H1 (cell line): ENCODE data around the gene CDH16. TPM values are rescaled to one million over a fixed set of nuclear protein-coding genes. Genes with fewer than 3 reads are reported as not detected.

Experiments
- CTCF ChIA-PET: fragments of 300-600 bp; sonication (Branson Sonifier 250); formaldehyde crosslinking; loops from one replicate; lab custom pipeline; 2021; ENCODE audit not compliant: partially characterized antibody; lab: Charles Lee
- POLR2A ChIA-PET: fragments of 300-600 bp; sonication (Branson Sonifier 250); formaldehyde crosslinking; loops from one replicate; lab custom pipeline; 2021; ENCODE audit warnings: inconsistent platforms; ENCODE audit not compliant: partially characterized antibody; lab: Charles Lee
- DNase-seq, 2 experiments: peaks; one replicate each; pipeline versions ENCODE4 v3.0.0 to v3.0.0-alpha.2; 2010 to 2022; ENCODE audit warnings: low spot score in 2 of 2, low read depth in 1 of 2, mixed read lengths in 1 of 2
- FAIRE-seq: peaks from 2 replicates; lab custom pipeline; 2011; peaks lifted over from hg19 to GRCh38; lab: Jason Lieb, UNC
- H2AFZ ChIP-seq: 2 replicates; pipeline ENCODE4 v1.8.1; 2012; ENCODE audit warnings: low read length, inconsistent platforms
- H2AK5ac ChIP-seq: 2 replicates; pipeline ENCODE4 v1.6.1; 2013; ENCODE audit warnings: low read depth, low read length
- H2BK120ac ChIP-seq: replicated peaks from 2 replicates; pipeline ENCODE3; 2013; ENCODE audit warnings: low read depth, low read length, inconsistent platforms
- H2BK12ac ChIP-seq: 2 replicates; pipeline ENCODE4 v1.6.1; 2013; ENCODE audit warnings: low read depth, low read length
- H2BK15ac ChIP-seq: 2 replicates; pipeline ENCODE4 v1.6.1; 2013; ENCODE audit warnings: low read length
- H2BK20ac ChIP-seq: 2 replicates; pipeline ENCODE4 v1.6.1; 2013; ENCODE audit warnings: low read length
- H2BK5ac ChIP-seq: 2 replicates; pipeline ENCODE4 v1.6.1; 2013; ENCODE audit warnings: low read depth, low read length
- H3K14ac ChIP-seq: 2 replicates; pipeline ENCODE4 v1.6.1; 2013; ENCODE audit warnings: inconsistent platforms; ENCODE audit not compliant: insufficient read length
- H3K18ac ChIP-seq: 2 replicates; pipeline ENCODE4 v1.6.1; 2013; ENCODE audit warnings: low read length; ENCODE audit errors: extremely low read depth
- H3K23ac ChIP-seq: 2 replicates; pipeline ENCODE4 v1.6.1; 2013; ENCODE audit warnings: inconsistent platforms; ENCODE audit not compliant: insufficient read length
- H3K23me2 ChIP-seq: 2 replicates; pipeline ENCODE4 v1.6.1; 2013; ENCODE audit warnings: low read depth, low read length
- H3K27ac ChIP-seq: 2 replicates; pipeline ENCODE4 v1.6.1; 2011; ENCODE audit warnings: low read depth, low read length, inconsistent platforms
- H3K27me3 ChIP-seq, 4 experiments: replicated peaks in 1 of 4; 1 replicate in 1 of 4; 2 replicates in 3 of 4; pipeline versions ENCODE4 v1.6.1 to v1.8.1; 2011 to 2013; ENCODE audit warnings: low read length in 3 of 4, mild to moderate bottlenecking in 3 of 4, inconsistent platforms in 2 of 4, mixed read lengths in 2 of 4, moderate library complexity in 1 of 4; ENCODE audit not compliant: control insufficient read depth in 3 of 4, insufficient read depth in 3 of 4; ENCODE audit errors: extremely low read depth in 1 of 4
- H3K36me3 ChIP-seq, 4 experiments: 2 replicates each; pipeline versions ENCODE4 v1.6.1 to v1.8.1; 2011 to 2013; ENCODE audit warnings: mild to moderate bottlenecking in 4 of 4, low read length in 3 of 4, moderate library complexity in 2 of 4, control low read depth in 1 of 4, inconsistent platforms in 1 of 4; ENCODE audit not compliant: insufficient read depth in 4 of 4, control insufficient read depth in 2 of 4
- H3K4ac ChIP-seq: replicated peaks from 2 replicates; pipeline ENCODE3; 2013; ENCODE audit warnings: low read length, low read depth, mixed read lengths, inconsistent platforms; ENCODE audit not compliant: insufficient read length
- H3K4me1 ChIP-seq, 4 experiments: replicated peaks in 1 of 4; 1 replicate in 1 of 4; 2 replicates in 3 of 4; pipeline versions ENCODE4 v1.6.1 to v1.8.1; 2011 to 2013; ENCODE audit warnings: low read length in 3 of 4, inconsistent platforms in 2 of 4, mixed read lengths in 1 of 4; ENCODE audit not compliant: insufficient read depth in 4 of 4, control insufficient read depth in 3 of 4
- H3K4me2 ChIP-seq, 2 experiments: 2 replicates each; pipeline versions ENCODE4 v1.6.1 to v1.8.1; 2011 to 2013; ENCODE audit warnings: low read depth in 2 of 2, low read length in 2 of 2, control low read depth in 1 of 2, inconsistent platforms in 1 of 2, mild to moderate bottlenecking in 1 of 2; ENCODE audit not compliant: insufficient read depth in 1 of 2
- H3K4me3 ChIP-seq, 4 experiments: fragments of 200-600, 300-600 bp in 1 of 4; sonication (generic), shearing (Covaris generic), sonication (Bioruptor Twin) in 1 of 4; 2 replicates each; pipeline versions ENCODE4 v1.5.1 to v1.8.1; 2011 to 2016; ENCODE audit warnings: low read length in 4 of 4, low read depth in 3 of 4, control low read depth in 2 of 4, inconsistent platforms in 2 of 4, mild to moderate bottlenecking in 2 of 4, mixed read lengths in 1 of 4, moderate library complexity in 1 of 4; ENCODE audit not compliant: insufficient read depth in 2 of 4; ENCODE audit errors: extremely low read depth in 1 of 4
- H3K56ac ChIP-seq: replicated peaks from 2 replicates; pipeline ENCODE3; 2013; ENCODE audit warnings: low read depth, mild to moderate bottlenecking, mixed read lengths, low read length, inconsistent platforms; ENCODE audit not compliant: insufficient read length
- H3K79me1 ChIP-seq: 2 replicates; pipeline ENCODE4 v1.6.1; 2013; ENCODE audit warnings: low read depth, low read length, control low read depth
- H3K79me2 ChIP-seq, 2 experiments: 2 replicates each; pipeline versions ENCODE4 v1.6.1 to v1.8.1; 2012 to 2013; ENCODE audit warnings: low read length in 2 of 2, mild to moderate bottlenecking in 2 of 2, inconsistent platforms in 1 of 2; ENCODE audit not compliant: insufficient read depth in 2 of 2, control insufficient read depth in 1 of 2
- H3K9ac ChIP-seq, 4 experiments: replicated peaks in 1 of 4; 1 replicate in 1 of 4; 2 replicates in 3 of 4; pipeline versions ENCODE4 v1.6.1 to v1.8.1; 2011 to 2013; ENCODE audit warnings: low read depth in 3 of 4, low read length in 3 of 4, control low read depth in 2 of 4, mild to moderate bottlenecking in 2 of 4, moderate library complexity in 2 of 4, inconsistent platforms in 1 of 4; ENCODE audit errors: extremely low read depth in 1 of 4
- H3K9me3 ChIP-seq, 2 experiments: 2 replicates each; pipeline versions ENCODE4 v1.6.1 to v1.8.1; 2012 to 2013; ENCODE audit warnings: mild to moderate bottlenecking in 2 of 2, moderate library complexity in 2 of 2, control low read depth in 1 of 2, inconsistent platforms in 1 of 2, low read depth in 1 of 2, low read length in 1 of 2, mixed read lengths in 1 of 2; ENCODE audit not compliant: insufficient read depth in 2 of 2
- H4K20me1 ChIP-seq, 2 experiments: replicated peaks in 1 of 2; 2 replicates each; pipeline versions ENCODE3 to v1.8.1; 2011 to 2013; ENCODE audit warnings: inconsistent platforms in 2 of 2, low read length in 2 of 2, mild to moderate bottlenecking in 1 of 2; ENCODE audit not compliant: insufficient read depth in 2 of 2, control insufficient read depth in 1 of 2
- H4K5ac ChIP-seq: 2 replicates; pipeline ENCODE4 v1.6.1; 2013; ENCODE audit warnings: low read length, low read depth, mixed read lengths, inconsistent platforms; ENCODE audit not compliant: insufficient read length
- H4K8ac ChIP-seq: 2 replicates; pipeline ENCODE4 v1.8.0; 2013; ENCODE audit warnings: mild to moderate bottlenecking, moderate library complexity, low read length, inconsistent platforms; ENCODE audit not compliant: insufficient read depth; ENCODE audit errors: extremely low read depth
- H4K91ac ChIP-seq: replicated peaks from 2 replicates; pipeline ENCODE3; 2013; ENCODE audit warnings: low read length, mixed read lengths, inconsistent platforms; ENCODE audit not compliant: insufficient read length
- ASH2L ChIP-seq: fragments of 200-600, 300-600 bp; sonication (generic); IDR thresholded peaks from one replicate; pipeline ENCODE4 v1.7.1; 2017; ENCODE audit warnings: low read length
- BCL11A ChIP-seq, 2 experiments: IDR thresholded peaks; one replicate each; pipeline ENCODE4 v1.6.1; 2011; ENCODE audit warnings: low read depth in 2 of 2, low read length in 2 of 2, mild to moderate bottlenecking in 2 of 2
- KDM1A ChIP-seq: fragments of 200-600, 300-600 bp; sonication (generic); IDR thresholded peaks from 2 replicates; pipeline ENCODE4 v1.7.1; 2016; ENCODE audit warnings: mild to moderate bottlenecking, low read length, borderline replicate concordance
- MAX ChIP-seq: IDR thresholded peaks from 2 replicates; pipeline ENCODE4 v1.6.1; 2012; ENCODE audit warnings: inconsistent platforms
- RAD21 ChIP-seq, 2 experiments: IDR thresholded peaks in 1 of 2; conservative IDR thresholded peaks in 1 of 2; 2 replicates each; pipeline ENCODE4 v1.6.1; 2011; ENCODE audit warnings: low read depth in 2 of 2, low read length in 2 of 2, improper control_type of control experiment in 1 of 2, inconsistent platforms in 1 of 2, mild to moderate bottlenecking in 1 of 2, moderate library complexity in 1 of 2
- RXRA ChIP-seq: IDR thresholded peaks from 2 replicates; pipeline ENCODE4 v1.6.1; 2011; ENCODE audit warnings: low read depth, mild to moderate bottlenecking, low read length, moderate library complexity; ENCODE audit not compliant: insufficient read depth
- SIX5 ChIP-seq: IDR thresholded peaks from 2 replicates; pipeline ENCODE4 v1.6.1; 2011; ENCODE audit warnings: mild to moderate bottlenecking, low read depth, low read length
- SUZ12 ChIP-seq: fragments of 200-600 bp; sonication (generic); IDR thresholded peaks from 2 replicates; pipeline ENCODE4 v1.6.1; 2012; ENCODE audit warnings: mild to moderate bottlenecking, inconsistent platforms, low read length, moderate library complexity, mixed read lengths
- ZNF274 ChIP-seq: IDR thresholded peaks from 2 replicates; pipeline ENCODE4 v1.7.0; 2012; ENCODE audit warnings: low read length, borderline replicate concordance; ENCODE audit errors: extremely low read depth
- polyA plus RNA-seq, 7 experiments: library from polyadenylated mRNA; depleted of rRNA in 3 of 7; stranded (reverse) in 5 of 7; unstranded in 2 of 7; fragments of >200 nt in 5 of 7; fragments of 200-250 nt in 2 of 7; gene quantifications; 1 replicate in 5 of 7; 2 replicates in 1 of 7; 4 replicates in 1 of 7; pipeline versions ENCODE4 v1.2.1 to v1.2.3, GENCODE V29; 2011 to 2013; ENCODE audit warnings: missing spikeins in 2 of 7, mixed read lengths in 2 of 7
- total RNA-seq: library from RNA; stranded (reverse); fragmentation: NEBNext Ultra II Directional; extraction: Animal tissue kit (Norgen Biotek cat#: 25700); gene quantifications from 2 replicates; pipeline ENCODE4 v1.2.1, GENCODE V29; 2021
- TF ChIP-seq, protein P1 (sequence below): IDR thresholded peaks from 2 replicates; pipeline ENCODE4 v1.6.1; 2011; ENCODE audit warnings: low read depth, mild to moderate bottlenecking, low read length; ENCODE audit not compliant: insufficient read depth
- TF ChIP-seq, protein P2 (sequence below), 3 experiments: IDR thresholded peaks; 1 replicate in 2 of 3; 2 replicates in 1 of 3; pipeline versions ENCODE4 v1.5.1 to v1.6.1; 2011; ENCODE audit warnings: low read length in 3 of 3, mild to moderate bottlenecking in 3 of 3, inconsistent platforms in 2 of 3, low read depth in 1 of 3, moderate library complexity in 1 of 3; ENCODE audit not compliant: insufficient read depth in 1 of 3; ENCODE audit errors: control extremely low read depth in 1 of 3

Gene CDH16
- total and polyA plus RNA-seq, 2 of the 8 experiments (the other 6 are each of a cell fraction or from before 2014, with no cell fraction given): not detected

GRCh38 chr16:66939366-66939765, 20.7 kb upstream of the CDH16 start:
- no peak overlapping the region for H3K9ac ChIP-seq
- peaks cover 2% of the 10 kb centered on the region; the same call in 1 of the 2 replicates for H3K79me1 ChIP-seq
- no peak overlapping the region for H4K91ac ChIP-seq
- no peaks in the 10 kb centered on the region for H3K79me2 ChIP-seq
- H2BK12ac ChIP-seq: no peak overlapping the region
- H2BK5ac ChIP-seq: no peak overlapping the region
- H4K5ac ChIP-seq: no peak overlapping the region
- no peak overlapping the region for H3K14ac ChIP-seq
- H3K4me3 ChIP-seq: no peak overlapping the region
- H3K23ac ChIP-seq: no peak overlapping the region
- H3K4ac ChIP-seq: no peak overlapping the region
- ChIA-PET POLR2A (no interaction called here), CTCF (interaction anchor here (0.5 to 1.4 kb wide), 3 partner anchors 11 to 1900 kb away, joined by 3 read pairs; no protein-coding TSS in a partner anchor)
- peaks cover 5 to 18% (median 15%) of the 10 kb centered on the region in 4 experiments; a peak in 7 of 8 replicates for H3K36me3 ChIP-seq
- no peaks in the 10 kb centered on the region for H3K9me3 ChIP-seq
- no peak overlapping the region for H3K56ac ChIP-seq
- peaks cover 9% of the 10 kb centered on the region; the same call in 1 of the 2 replicates for H3K23me2 ChIP-seq
- H3K18ac ChIP-seq: no peak overlapping the region
- H2AFZ ChIP-seq: no peak overlapping the region
- DNase-seq (no peak), FAIRE-seq (no peak)
- no peak overlapping the region for H2BK120ac ChIP-seq
- no peak overlapping the region for H4K8ac ChIP-seq
- H2BK15ac ChIP-seq: no peak overlapping the region
- H3K4me2 ChIP-seq: no peak overlapping the region
- H2AK5ac ChIP-seq: no peak overlapping the region
- peaks cover 0 to 5% (median 4%) of the 10 kb centered on the region in 4 experiments; a peak in 4 of 7 replicates for H3K4me1 ChIP-seq
- H3K27me3 ChIP-seq: peaks cover 0 to 9% (median 6%) of the 10 kb centered on the region in 4 experiments; a peak in 4 of 7 replicates
- peaks cover 0 to 9% of the 10 kb centered on the region in 2 experiments for H4K20me1 ChIP-seq
- no peak overlapping the region for H3K27ac ChIP-seq
- H2BK20ac ChIP-seq: no peak overlapping the region
- TF ChIP-seq RXRA (no peak), ASH2L (no peak), MAX (no peak), ZNF274 (no peak), KDM1A (no peak), SUZ12 (no peak), RAD21 (IDR thresholded peaks at IDR 0.05 in 1 of 2, conservative IDR thresholded peaks at IDR 0.05 in 1 of 2; ENCODE audit: low read depth in 2 of 2, low read length in 2 of 2) (no peak), SIX5 (no peak), BCL11A (IDR thresholded peaks at IDR 0.05; ENCODE audit: low read depth in 2 of 2, low read length in 2 of 2) (no peak)
- TF ChIP-seq, protein P1, sequence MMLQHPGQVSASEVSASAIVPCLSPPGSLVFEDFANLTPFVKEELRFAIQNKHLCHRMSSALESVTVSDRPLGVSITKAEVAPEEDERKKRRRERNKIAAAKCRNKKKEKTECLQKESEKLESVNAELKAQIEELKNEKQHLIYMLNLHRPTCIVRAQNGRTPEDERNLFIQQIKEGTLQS: no peak
- TF ChIP-seq, protein P2, sequence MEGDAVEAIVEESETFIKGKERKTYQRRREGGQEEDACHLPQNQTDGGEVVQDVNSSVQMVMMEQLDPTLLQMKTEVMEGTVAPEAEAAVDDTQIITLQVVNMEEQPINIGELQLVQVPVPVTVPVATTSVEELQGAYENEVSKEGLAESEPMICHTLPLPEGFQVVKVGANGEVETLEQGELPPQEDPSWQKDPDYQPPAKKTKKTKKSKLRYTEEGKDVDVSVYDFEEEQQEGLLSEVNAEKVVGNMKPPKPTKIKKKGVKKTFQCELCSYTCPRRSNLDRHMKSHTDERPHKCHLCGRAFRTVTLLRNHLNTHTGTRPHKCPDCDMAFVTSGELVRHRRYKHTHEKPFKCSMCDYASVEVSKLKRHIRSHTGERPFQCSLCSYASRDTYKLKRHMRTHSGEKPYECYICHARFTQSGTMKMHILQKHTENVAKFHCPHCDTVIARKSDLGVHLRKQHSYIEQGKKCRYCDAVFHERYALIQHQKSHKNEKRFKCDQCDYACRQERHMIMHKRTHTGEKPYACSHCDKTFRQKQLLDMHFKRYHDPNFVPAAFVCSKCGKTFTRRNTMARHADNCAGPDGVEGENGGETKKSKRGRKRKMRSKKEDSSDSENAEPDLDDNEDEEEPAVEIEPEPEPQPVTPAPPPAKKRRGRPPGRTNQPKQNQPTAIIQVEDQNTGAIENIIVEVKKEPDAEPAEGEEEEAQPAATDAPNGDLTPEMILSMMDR (IDR thresholded peaks at IDR 0.05; ENCODE audit: control extremely low read depth in 1 of 3, insufficient read depth in 1 of 3, low read depth in 1 of 3, low read length in 3 of 3): no peak
